Stimulated activated CD8-positive, alpha-beta memory T cell treated with anti-CD3 and anti-CD28 coated beads, Interleukin-2, amount 100 ng/mL, for 1 hour (primary cell): Measurements from ENCODE around the gene MKNK2.

ENCODE experiments used
- DNase-seq, 2 donors: peaks; one replicate each; pipeline ENCODE4 v3.0.0-alpha.2; 2020; ENCODE audit warnings: low read depth in 2 of 2

MKNK2 gene

DNA sequence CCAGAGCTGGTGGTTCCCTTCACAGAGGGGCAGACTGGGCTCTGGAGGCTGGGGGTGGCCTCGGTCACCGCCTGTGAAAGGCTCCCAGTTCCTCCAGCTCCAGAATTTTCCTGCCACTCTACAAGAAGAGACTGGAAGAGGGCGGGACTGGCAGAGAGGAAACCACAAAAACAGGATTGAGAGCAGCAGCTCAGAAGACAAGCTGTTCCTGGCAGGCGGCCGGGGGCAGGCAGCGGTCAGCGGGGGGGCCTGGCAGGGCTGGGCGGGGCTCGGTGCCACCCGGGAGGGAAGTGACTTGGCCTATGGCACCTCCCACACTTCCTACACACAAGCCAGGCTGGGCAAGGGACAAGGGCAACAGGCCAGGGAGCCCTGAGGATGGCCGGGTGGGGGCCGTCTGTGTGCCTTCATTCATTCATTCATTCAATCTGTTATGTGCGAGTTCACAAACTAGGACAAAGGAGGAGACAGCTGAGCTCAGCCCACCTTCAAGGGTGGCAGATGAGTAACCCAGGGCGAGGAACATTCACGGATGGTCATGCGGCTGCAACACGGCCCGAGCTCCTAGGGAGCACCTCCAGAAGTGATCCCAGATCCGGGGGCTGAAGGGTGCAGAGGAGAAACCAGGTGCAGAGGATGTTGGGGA is 18.6 kb downstream of the MKNK2 start:
- no peak for DNase-seq

GRCh38 chr19:2027361-2027760 is 23.7 kb downstream of the MKNK2 start:
- no peak for DNase-seq

GRCh38 chr19:2026770-2027169 is 24.3 kb downstream of the MKNK2 start:
- DNase-seq: no peak

GRCh38 chr19:2022289-2022688 is 28.8 kb downstream of the MKNK2 start:
- no peak for DNase-seq

DNA sequence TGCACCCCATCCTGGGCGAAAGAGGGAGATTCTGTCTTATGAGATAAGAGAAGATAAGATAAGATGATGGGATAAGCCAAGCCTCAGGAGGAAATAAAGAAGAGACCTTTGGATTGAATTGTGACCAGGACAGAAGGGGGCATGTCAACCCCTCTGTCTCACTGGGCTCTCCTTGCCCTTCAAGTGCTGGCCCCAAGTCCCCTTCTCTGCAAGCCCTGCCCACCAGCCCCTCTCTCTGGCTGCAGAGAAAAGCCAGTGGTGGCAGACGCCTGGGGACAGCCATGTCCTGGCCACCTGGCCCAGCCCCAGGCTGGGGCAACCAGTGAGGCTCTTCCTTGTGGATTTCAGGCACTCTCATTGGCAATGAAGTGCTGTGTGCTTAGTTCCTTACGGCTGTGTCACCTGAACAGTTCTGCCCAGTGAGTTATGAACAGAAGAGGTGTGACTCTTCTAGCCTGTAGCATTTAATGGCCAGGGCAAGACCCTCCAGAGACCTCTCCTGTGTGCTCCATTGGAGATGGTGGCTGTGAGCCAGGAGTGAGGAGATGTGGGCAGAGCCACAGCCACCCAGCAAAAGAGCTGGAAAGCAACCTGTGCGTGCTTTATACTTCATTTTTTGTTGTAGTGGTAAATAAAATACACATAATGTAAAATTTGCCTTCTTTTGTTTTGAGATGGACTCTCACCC is 29.4 kb downstream of the MKNK2 start:
- DNase-seq: no peak

DNA sequence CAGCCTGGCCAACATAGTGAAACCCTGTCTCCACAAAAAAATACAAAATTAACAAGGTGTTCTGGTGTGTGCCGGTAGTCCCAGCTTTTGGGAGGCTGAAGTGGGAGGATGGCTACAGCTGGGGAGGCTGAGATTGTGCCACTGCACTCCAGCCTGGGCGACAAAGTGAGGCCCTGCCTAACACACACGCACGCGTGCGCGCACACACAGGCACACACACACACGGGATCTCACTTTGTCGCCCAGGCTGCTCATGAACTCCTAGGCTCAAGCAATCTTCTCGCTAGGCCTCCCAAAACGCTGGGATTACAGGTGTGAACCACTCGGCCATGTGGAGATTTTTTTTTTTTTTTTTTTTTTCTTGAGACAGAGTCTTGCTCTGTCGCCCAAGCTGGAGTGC is 32.3 kb downstream of the MKNK2 start:
- DNase-seq: no peak

GRCh38 chr19:2016041-2016807 is 34.8 kb downstream of the MKNK2 start:
- DNase-seq: no peak

DNA sequence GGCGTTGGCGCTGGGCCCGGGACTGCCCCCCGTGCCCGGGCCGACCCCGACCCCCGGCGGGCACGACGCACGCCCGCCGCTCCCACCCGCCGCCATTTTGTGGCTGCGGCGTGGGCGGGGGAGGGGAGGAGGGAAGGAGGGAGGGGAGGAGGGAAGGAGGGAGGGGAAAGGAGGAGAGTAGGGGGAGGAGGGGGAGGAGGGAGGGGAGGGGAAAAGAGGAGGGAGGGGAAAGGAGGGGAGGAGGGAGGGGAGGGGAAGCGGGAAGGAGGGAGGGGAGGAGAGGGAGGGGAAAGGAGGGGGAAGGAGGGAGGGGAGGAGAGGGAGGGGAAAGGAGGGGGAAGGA is 35.5 kb downstream of the MKNK2 start, which contains the start of gene BTBD2:
TSS of gene BTBD2 (minus strand) at position 107 of the 343 bp plus-strand sequence. CDS start at position 96, 11 bp downstream.
- DNase-seq: peak in 1 of 2 donors; percentile 41

DNA sequence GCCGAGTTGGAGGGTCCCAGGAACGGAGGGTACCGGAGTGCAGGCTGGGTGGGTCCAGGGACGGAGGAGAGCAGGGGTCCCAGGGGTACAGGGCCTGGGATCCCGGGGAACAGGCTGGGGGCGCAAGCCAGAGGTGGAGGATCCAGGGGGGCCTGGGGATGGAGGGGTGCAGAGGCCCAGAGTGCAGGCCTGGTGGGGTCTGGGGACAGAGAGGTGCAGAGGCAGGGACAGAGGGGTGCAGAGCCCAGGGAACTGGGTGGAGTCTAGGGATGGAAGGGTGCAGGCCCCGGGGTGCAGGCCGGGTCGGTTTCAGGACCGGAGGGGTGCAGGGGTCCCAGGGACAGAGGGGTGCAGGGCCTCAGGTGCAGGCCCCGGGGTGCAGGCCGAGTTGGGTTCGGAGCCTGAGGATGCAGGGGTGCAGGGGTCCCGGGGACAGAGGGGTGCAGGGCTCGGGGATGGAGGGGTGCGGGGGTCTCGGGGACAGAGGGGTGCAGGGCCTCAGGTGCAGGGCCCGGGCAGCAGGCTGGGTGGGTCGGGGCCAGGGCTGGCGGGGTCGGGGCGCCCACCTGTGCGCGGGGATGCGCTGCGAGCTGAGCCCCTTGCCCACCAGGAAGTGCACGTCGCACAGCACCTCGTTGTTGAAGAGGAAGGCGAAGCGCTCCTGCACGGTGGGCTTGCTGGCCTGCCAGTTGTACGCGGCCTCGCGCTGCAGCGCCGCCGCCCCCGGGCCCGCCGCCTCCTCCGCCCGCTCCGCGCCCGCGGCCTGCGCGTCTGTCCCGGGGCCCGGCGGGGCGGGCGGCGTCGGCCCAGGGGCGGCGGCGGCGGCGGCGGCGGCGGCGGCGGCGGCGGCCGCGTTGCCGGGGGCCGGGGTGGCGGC is 36.1 kb downstream of the MKNK2 start:
- no peak for DNase-seq

DNA sequence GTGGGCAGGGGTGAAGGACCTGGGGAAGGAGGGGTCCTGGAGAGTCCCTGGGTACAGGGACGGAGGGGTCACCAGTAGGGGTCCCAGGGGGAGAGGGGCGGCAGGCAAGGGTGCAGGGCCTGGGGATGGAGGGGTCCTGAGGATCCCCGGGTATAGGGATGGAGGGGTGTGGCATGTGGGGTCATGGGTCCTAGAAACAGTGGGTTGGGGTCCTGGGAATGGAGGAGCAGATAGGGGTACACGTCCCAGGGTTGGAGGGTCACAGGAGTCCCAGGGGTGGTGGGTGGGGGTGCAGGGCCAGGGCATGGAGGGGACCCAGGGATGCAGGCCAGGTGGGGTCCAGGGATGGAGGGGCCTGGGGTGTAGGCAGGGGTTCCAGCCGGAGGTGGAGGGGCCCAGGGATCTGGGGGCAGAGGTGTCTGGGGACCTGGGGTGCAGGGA is 36.9 kb downstream of the MKNK2 start:
- no peak for DNase-seq

DNA sequence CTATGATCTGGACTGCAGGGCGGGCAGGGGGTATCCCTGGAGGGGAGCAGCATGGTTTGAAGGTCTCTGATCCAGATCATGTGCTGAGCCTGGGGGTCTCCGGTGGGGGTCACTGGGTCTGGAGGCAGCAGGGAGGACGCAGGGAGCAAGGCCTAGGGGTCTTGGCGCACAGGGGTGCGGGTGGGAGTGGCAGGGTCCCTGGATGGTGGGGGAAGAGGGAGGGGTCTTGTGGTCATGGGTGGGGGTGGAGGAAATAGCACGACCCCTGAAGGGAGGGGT is 37.4 kb downstream of the MKNK2 start:
- DNase-seq: no peak

GRCh38 chr19:2012941-2013682 is 37.9 kb downstream of the MKNK2 start:
- DNase-seq: no peak

DNA sequence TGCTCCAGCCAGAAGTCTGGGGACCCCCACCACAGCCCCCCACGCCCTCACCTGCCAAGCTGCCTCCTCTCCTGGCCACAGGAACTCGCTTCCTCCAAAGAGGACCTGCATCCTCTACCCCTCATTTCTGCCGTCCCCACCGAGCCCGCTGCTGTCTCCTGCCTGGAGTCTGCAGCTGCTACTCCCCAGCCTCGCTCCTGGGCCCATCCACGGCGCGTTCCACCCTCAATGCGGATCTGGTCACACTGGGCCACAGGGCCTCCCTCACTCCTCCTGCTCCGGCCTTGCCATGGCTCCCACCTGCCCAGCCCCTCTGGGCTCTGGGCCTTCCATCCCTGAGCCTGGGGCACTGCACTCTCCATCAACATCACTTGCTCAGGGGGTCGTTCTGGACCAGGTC is 39.9 kb downstream of the MKNK2 start:
- no peak for DNase-seq

DNA sequence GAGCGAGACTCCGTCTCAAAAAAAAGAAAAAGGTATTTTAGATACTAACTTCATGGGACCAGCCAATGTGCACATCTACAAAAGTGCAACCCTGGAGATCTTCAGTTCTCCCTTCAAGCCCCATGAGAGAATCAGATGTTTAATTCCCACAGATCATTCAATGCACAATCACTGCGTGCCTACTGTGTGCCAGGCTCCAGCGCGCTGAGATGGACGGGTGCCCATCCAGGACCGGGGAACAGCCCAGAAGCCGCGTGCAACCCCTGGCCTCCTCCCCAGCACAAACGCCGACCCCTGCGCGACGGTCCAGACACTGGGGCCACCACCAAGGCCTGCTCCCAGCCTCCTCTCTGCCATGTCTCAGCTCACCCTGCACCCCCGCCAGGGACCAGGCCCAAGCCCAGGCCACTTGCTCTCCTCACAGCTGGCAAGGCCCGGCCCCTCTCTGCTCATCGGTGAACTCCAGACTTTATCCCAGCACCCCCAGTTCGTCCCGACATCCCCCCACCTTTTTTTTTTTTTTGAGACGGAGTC is 40.8 kb downstream of the MKNK2 start:
- DNase-seq: no peak

DNA sequence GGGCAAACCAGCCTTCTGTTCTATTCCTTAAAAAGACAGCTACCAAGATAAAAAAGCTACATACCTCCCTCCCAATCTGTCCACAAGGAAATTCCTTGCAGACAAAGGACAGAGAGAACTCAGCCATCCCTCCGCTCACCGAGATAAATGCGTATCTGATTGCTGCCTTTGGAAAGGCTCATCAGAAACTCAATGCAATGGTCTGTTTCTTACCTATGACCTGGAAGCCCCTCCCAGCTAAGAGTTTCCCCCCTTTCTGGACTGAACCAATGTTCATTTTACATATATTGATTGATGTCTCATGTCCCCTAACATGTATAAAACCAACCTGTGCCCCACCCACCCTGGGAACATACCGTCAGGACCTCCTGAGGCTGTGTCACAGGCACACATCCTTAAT is 47.2 kb downstream of the MKNK2 start:
- no peak for DNase-seq

DNA sequence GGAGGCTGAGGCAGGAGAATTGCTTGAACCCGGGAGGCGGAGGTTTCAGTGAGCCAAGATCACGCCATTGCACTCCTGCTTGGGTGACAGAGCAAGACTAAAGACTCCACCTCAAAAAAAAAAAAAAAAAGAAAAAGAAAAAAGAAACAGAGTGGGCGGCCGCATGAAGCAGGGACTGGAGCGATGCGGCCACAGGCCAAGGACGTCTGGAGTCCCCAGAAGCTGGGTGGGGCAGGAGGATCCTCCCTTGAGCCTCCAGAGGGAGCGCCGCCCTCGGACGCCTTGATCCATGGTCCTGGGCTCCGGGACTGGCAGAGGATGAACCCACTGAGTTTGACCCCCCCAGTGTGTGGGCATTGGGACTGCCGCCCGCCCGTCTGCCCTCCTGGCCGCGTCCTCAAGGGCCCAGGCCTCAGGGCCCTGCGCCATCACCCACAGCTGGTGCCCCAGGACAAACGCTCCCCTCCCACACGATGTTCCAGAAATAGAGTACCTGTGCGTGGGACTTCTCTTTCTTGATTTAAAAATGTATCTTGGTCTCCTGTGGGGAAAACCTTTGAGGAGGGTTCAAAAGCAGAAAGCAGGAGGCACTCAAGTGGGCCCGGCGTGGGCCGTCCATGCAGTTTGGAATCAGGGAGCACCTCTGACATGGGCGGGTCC is 51.1 kb downstream of the MKNK2 start:
- no peak for DNase-seq

- DNase-seq: no peak
Observed at GRCh38 chr19:1998712-1999708, 52.0 kb downstream of the MKNK2 start.

DNA sequence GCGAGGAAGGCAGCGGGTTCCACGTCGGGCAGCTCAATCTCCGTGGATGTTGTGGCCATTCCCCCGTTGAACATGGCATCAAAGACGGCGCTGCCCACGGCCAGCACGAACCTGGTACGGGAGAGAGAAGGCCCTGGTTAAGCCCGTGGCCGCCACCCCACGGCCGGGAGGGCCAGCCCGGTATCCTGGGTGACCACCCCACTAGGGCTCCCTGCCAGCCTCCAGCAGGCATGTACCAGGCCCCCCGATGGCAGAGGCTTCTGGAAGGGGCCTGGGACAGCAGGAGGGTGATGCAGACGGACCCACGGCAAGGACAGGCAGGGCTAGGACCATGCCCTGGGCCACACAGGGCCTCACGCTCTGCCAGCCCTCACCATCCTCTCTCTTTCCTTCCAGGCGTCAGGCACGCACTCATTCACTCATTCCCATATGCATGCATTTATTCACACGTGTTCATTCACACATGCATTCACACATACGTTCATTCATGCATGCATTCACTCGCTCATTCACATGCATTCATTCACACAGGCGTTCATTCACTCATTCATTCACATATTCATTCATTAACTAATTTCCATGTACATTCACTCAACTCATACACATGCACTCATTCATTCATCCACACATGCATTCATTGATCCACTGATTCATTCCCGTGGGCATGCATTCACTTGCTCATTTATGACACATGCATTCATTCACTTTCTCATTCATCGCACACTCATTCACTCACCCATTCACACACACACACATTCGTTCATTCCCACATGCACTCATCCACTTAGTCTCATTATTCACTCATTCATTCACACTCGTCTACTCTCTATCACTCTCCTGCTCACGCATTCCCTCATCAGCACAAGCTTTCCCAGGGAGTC is 53.5 kb downstream of the MKNK2 start:
- no peak for DNase-seq
